ENCODE measurements around the gene ADORA2B.

- TF ChIP-seq CTCF (IDR thresholded peaks at IDR 0.05) (no peak), ZFX (IDR thresholded peaks at IDR 0.05; ENCODE audit: borderline replicate concordance) (no peak)
Observed at GRCh38 chr17:15946611-15947120, 1.7 kb downstream of the ADORA2B start.

Measured in 22Rv1 (cell line).